GM18517 (cell line): ENCODE results near the gene HORMAD2.

Experiments
- ATAC-seq: cut with Tn5 transposase; IDR thresholded peaks from one replicate; pipeline ENCODE4 v1.9.1; 2021; ENCODE audit warnings: mild to moderate bottlenecking, moderate library complexity; ENCODE audit not compliant: unreplicated experiment

Gene HORMAD2

GRCh38 chr22:30079952-30080533, at the start of gene HORMAD2:
Gene HORMAD2 (plus strand): TSS chr22:30080464. CDS start chr22:30093953, 13,489 bp downstream.
- no peak for ATAC-seq

GRCh38 chr22:30031328-30031727, 48.9 kb upstream of the HORMAD2 start:
- no peak for ATAC-seq

GRCh38 chr22:30031764-30032455, 48.4 kb upstream of the HORMAD2 start:
- ATAC-seq = no peak

- no peak for ATAC-seq
Observed at GRCh38 chr22:30033137-30033536, 47.1 kb upstream of the HORMAD2 start.

- no peak for ATAC-seq
Observed at GRCh38 chr22:30033901-30034300, 46.4 kb upstream of the HORMAD2 start.

- ATAC-seq = no peak
Observed at GRCh38 chr22:30036656-30037055, 43.6 kb upstream of the HORMAD2 start.

GRCh38 chr22:30038219-30038618, 42.0 kb upstream of the HORMAD2 start:
- ATAC-seq = no peak

- ATAC-seq = no peak
Observed at GRCh38 chr22:30040499-30041260, 39.6 kb upstream of the HORMAD2 start.

GRCh38 chr22:30041475-30041874, 38.8 kb upstream of the HORMAD2 start:
- ATAC-seq = no peak

GRCh38 chr22:30041881-30042280, 38.4 kb upstream of the HORMAD2 start:
- no peak for ATAC-seq

- ATAC-seq = no peak
Observed at GRCh38 chr22:30043161-30043560, 37.1 kb upstream of the HORMAD2 start.

- no peak for ATAC-seq
Observed at GRCh38 chr22:30044369-30044768, 35.9 kb upstream of the HORMAD2 start.

- no peak for ATAC-seq
Observed at GRCh38 chr22:30044881-30045493, 35.3 kb upstream of the HORMAD2 start.

- no peak for ATAC-seq
Observed at GRCh38 chr22:30045494-30045887, 34.8 kb upstream of the HORMAD2 start.

GRCh38 chr22:30045901-30046715, 34.2 kb upstream of the HORMAD2 start:
- no peak for ATAC-seq

- no peak for ATAC-seq
Observed at GRCh38 chr22:30046716-30047363, 33.4 kb upstream of the HORMAD2 start.

GRCh38 chr22:30047364-30047738, 32.9 kb upstream of the HORMAD2 start:
- no peak for ATAC-seq

- no peak for ATAC-seq
Observed at GRCh38 chr22:30048681-30049080, 31.6 kb upstream of the HORMAD2 start.

GRCh38 chr22:30054067-30054763, 26.0 kb upstream of the HORMAD2 start:
- no peak for ATAC-seq

- ATAC-seq = no peak
Observed at GRCh38 chr22:30054764-30055069, 25.5 kb upstream of the HORMAD2 start.
